HepG2 (cell line): ENCODE measurements around the gene NT5DC4. TPM values are rescaled to one million over a fixed set of nuclear protein-coding genes. Genes with fewer than 3 reads are reported as not detected.

Experiments
- DMAP1 ChIP-seq: IDR thresholded peaks from 2 replicates; pipeline ENCODE4 v1.6.1; 2016
- JDP2 ChIP-seq: sonication (generic); formaldehyde crosslinking; IDR thresholded peaks from 2 replicates; pipeline ENCODE4 v1.8.1; 2022; ENCODE audit warnings: missing genetic modification reagents, borderline replicate concordance
- MZF1 ChIP-seq: sonication (generic); formaldehyde crosslinking; IDR thresholded peaks from 2 replicates; pipeline ENCODE4 v1.8.1; 2023; ENCODE audit warnings: mild to moderate bottlenecking, missing genetic modification reagents, borderline replicate concordance
- NR2F6 ChIP-seq, 2 experiments: IDR thresholded peaks; 2 replicates each; pipeline ENCODE4 v1.6.1; 2016; ENCODE audit warnings: antibody characterized with exemption in 1 of 2, mild to moderate bottlenecking in 1 of 2
- REPIN1 ChIP-seq: sonication (generic); formaldehyde crosslinking; IDR thresholded peaks from 2 replicates; pipeline ENCODE4 v1.8.0; 2022; ENCODE audit warnings: missing genetic modification reagents, low read depth, mild to moderate bottlenecking, borderline replicate concordance
- SMYD3 ChIP-seq: sonication (generic); formaldehyde crosslinking; IDR thresholded peaks from 2 replicates; pipeline ENCODE4 v1.8.1; 2023; ENCODE audit warnings: mild to moderate bottlenecking, missing genetic modification reagents
- ZNF350 ChIP-seq: sonication (generic); formaldehyde crosslinking; IDR thresholded peaks from 2 replicates; pipeline ENCODE4 v1.4.0; 2020; ENCODE audit warnings: mild to moderate bottlenecking, low read depth, missing genetic modification reagents, borderline replicate concordance
- ZNF775 ChIP-seq: sonication (generic); formaldehyde crosslinking; IDR thresholded peaks from 2 replicates; pipeline ENCODE4 v1.4.0; 2020; ENCODE audit warnings: missing genetic modification reagents, mild to moderate bottlenecking, moderate library complexity, borderline replicate concordance
- ZSCAN25 ChIP-seq: sonication (generic); formaldehyde crosslinking; IDR thresholded peaks from 2 replicates; pipeline ENCODE4 v1.8.0; 2022; ENCODE audit warnings: mild to moderate bottlenecking, missing genetic modification reagents
- polyA plus RNA-seq, 8 experiments: library from polyadenylated mRNA; depleted of rRNA in 3 of 8; stranded (reverse) in 7 of 8; unstranded in 1 of 8; fragments of >200 nt; fragmentation: Illumina TruSeq in 4 of 8; extraction: Trizol in 4 of 8; gene quantifications; 2 replicates each; pipeline versions ENCODE4 v1.2.1 to v1.2.3, GENCODE V29; 2011 to 2016; ENCODE audit warnings: low read depth in 4 of 8, missing spikeins in 1 of 8, mixed read lengths in 1 of 8; ENCODE audit not compliant: insufficient read depth in 1 of 8
- total RNA-seq, 5 experiments: library from RNA; depleted of rRNA; stranded (reverse); fragments of >200 nt; fragmentation: Illumina TruSeq; extraction: Trizol; gene quantifications; 2 replicates each; pipeline ENCODE4 v1.2.3, GENCODE V29; 2016; ENCODE audit warnings: low read depth in 1 of 5
- TF ChIP-seq, protein P1 (sequence below): IDR thresholded peaks from 2 replicates; pipeline ENCODE4 v1.6.1; 2018; ENCODE audit warnings: missing genetic modification reagents
- TF ChIP-seq, protein P2 (sequence below): sonication (generic); formaldehyde crosslinking; IDR thresholded peaks from 2 replicates; pipeline ENCODE4 v1.5.1; 2020; ENCODE audit warnings: missing genetic modification reagents, mild to moderate bottlenecking, borderline replicate concordance
- TF ChIP-seq, protein P3 (sequence below): sonication (generic); formaldehyde crosslinking; IDR thresholded peaks from 2 replicates; pipeline ENCODE4 v1.5.1; 2020; ENCODE audit warnings: mild to moderate bottlenecking, missing genetic modification reagents, borderline replicate concordance
- TF ChIP-seq, protein P4 (sequence below): sonication (generic); formaldehyde crosslinking; IDR thresholded peaks from 2 replicates; pipeline ENCODE4 v1.9.0; 2021; ENCODE audit warnings: missing genetic modification reagents, mild to moderate bottlenecking, borderline replicate concordance
- TF ChIP-seq, protein P5 (sequence below): sonication (generic); formaldehyde crosslinking; IDR thresholded peaks from 2 replicates; pipeline ENCODE4 v1.5.1; 2020; ENCODE audit warnings: missing genetic modification reagents, mild to moderate bottlenecking, borderline replicate concordance
- TF ChIP-seq, protein P6 (sequence below): sonication (generic); formaldehyde crosslinking; IDR thresholded peaks from 2 replicates; pipeline ENCODE4 v1.8.1; 2023; ENCODE audit warnings: mild to moderate bottlenecking, missing genetic modification reagents
- TF ChIP-seq, protein P7 (sequence below): sonication (generic); formaldehyde crosslinking; IDR thresholded peaks from 2 replicates; pipeline ENCODE4 v1.8.0; 2022; ENCODE audit warnings: missing genetic modification reagents, mild to moderate bottlenecking, inconsistent platforms, borderline replicate concordance
- TF ChIP-seq, protein P8 (sequence below): sonication (generic); formaldehyde crosslinking; IDR thresholded peaks from 2 replicates; pipeline ENCODE4 v1.4.0; 2020; ENCODE audit warnings: missing genetic modification reagents

NT5DC4 gene
- total and polyA plus RNA-seq, 2 of the 13 experiments (the other 11 are each of a cell fraction or from before 2014, with no cell fraction given) = 0.04 to 4.2 TPM

DNA sequence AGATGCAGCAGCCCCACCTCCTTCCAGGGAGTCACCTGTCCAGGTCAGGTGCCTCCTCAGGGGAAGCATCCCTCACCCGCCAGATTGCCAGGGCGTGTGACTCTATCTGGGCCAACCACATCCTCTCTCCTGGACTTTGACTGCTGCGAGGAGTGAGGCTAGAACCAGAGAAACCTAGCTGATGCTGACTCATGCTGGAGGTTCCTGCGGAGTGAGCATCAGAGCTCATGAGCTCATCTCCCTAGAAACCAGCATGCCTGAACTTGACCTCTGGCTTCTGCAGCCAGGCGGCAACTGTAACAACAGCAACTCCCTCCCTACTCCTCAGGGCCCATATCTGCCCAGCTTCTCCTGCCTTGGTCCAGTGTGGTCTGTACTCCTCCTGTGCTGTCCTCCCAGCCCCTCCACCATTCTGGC is 28.3 kb upstream of the NT5DC4 start (continued):
- TF ChIP-seq, protein P1, sequence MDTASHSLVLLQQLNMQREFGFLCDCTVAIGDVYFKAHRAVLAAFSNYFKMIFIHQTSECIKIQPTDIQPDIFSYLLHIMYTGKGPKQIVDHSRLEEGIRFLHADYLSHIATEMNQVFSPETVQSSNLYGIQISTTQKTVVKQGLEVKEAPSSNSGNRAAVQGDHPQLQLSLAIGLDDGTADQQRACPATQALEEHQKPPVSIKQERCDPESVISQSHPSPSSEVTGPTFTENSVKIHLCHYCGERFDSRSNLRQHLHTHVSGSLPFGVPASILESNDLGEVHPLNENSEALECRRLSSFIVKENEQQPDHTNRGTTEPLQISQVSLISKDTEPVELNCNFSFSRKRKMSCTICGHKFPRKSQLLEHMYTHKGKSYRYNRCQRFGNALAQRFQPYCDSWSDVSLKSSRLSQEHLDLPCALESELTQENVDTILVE (CRISPR knock-in tag) = peak; percentile 69; the same call in 1 of the 2 replicates
- TF ChIP-seq MZF1 (no peak), ZSCAN25 (CRISPR knock-in tag) (no peak), ZNF775 (CRISPR knock-in tag) (no peak), JDP2 (no peak), ZNF350 (CRISPR knock-in tag) (no peak), SMYD3 (no peak), REPIN1 (CRISPR knock-in tag) (peak; percentile 39; the same call in 1 of the 2 replicates), NR2F6 (IDR thresholded peaks at IDR 0.05) (peak; percentile 96), NR2F6 (CRISPR knock-in tag; IDR thresholded peaks at IDR 0.05) (peak; percentile 98), DMAP1 (no peak)
- TF ChIP-seq, protein P2, sequence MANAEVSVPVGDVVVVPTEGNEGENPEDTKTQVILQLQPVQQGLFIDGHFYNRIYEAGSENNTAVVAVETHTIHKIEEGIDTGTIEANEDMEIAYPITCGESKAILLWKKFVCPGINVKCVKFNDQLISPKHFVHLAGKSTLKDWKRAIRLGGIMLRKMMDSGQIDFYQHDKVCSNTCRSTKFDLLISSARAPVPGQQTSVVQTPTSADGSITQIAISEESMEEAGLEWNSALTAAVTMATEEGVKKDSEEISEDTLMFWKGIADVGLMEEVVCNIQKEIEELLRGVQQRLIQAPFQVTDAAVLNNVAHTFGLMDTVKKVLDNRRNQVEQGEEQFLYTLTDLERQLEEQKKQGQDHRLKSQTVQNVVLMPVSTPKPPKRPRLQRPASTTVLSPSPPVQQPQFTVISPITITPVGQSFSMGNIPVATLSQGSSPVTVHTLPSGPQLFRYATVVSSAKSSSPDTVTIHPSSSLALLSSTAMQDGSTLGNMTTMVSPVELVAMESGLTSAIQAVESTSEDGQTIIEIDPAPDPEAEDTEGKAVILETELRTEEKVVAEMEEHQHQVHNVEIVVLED = no peak
- TF ChIP-seq, protein P3, sequence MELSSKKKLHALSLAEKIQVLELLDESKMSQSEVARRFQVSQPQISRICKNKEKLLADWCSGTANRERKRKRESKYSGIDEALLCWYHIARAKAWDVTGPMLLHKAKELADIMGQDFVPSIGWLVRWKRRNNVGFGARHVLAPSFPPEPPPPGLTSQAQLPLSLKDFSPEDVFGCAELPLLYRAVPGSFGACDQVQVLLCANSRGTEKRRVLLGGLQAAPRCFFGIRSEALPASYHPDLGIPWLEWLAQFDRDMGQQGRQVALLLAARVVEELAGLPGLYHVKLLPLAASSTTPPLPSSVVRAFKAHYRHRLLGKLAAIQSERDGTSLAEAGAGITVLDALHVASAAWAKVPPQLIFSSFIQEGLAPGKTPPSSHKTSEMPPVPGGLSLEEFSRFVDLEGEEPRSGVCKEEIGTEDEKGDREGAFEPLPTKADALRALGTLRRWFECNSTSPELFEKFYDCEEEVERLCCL (CRISPR knock-in tag) = no peak
- TF ChIP-seq, protein P4, sequence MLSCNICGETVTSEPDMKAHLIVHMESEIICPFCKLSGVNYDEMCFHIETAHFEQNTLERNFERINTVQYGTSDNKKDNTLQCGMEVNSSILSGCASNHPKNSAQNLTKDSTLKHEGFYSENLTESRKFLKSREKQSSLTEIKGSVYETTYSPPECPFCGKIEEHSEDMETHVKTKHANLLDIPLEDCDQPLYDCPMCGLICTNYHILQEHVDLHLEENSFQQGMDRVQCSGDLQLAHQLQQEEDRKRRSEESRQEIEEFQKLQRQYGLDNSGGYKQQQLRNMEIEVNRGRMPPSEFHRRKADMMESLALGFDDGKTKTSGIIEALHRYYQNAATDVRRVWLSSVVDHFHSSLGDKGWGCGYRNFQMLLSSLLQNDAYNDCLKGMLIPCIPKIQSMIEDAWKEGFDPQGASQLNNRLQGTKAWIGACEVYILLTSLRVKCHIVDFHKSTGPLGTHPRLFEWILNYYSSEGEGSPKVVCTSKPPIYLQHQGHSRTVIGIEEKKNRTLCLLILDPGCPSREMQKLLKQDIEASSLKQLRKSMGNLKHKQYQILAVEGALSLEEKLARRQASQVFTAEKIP = no peak
- TF ChIP-seq, protein P5, sequence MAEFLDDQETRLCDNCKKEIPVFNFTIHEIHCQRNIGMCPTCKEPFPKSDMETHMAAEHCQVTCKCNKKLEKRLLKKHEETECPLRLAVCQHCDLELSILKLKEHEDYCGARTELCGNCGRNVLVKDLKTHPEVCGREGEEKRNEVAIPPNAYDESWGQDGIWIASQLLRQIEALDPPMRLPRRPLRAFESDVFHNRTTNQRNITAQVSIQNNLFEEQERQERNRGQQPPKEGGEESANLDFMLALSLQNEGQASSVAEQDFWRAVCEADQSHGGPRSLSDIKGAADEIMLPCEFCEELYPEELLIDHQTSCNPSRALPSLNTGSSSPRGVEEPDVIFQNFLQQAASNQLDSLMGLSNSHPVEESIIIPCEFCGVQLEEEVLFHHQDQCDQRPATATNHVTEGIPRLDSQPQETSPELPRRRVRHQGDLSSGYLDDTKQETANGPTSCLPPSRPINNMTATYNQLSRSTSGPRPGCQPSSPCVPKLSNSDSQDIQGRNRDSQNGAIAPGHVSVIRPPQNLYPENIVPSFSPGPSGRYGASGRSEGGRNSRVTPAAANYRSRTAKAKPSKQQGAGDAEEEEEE (CRISPR knock-in tag) = no peak
- TF ChIP-seq, protein P6, sequence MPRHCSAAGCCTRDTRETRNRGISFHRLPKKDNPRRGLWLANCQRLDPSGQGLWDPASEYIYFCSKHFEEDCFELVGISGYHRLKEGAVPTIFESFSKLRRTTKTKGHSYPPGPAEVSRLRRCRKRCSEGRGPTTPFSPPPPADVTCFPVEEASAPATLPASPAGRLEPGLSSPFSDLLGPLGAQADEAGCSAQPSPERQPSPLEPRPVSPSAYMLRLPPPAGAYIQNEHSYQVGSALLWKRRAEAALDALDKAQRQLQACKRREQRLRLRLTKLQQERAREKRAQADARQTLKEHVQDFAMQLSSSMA = no peak
- TF ChIP-seq, protein P7, sequence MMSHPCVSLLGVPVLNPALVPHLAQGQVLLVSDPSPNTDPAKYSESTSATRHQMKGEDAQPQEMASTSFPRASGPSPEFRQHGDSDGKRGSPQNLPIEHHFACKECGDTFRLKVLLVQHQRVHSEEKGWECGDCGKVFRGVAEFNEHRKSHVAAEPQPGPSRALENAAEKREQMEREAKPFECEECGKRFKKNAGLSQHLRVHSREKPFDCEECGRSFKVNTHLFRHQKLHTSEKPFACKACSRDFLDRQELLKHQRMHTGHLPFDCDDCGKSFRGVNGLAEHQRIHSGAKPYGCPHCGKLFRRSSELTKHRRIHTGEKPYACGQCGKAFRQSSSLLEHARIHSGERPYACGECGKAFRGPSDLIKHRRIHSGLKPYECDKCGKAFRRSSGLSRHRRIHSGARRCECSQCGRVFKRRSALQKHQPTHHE (CRISPR knock-in tag) = no peak
- TF ChIP-seq, protein P8, sequence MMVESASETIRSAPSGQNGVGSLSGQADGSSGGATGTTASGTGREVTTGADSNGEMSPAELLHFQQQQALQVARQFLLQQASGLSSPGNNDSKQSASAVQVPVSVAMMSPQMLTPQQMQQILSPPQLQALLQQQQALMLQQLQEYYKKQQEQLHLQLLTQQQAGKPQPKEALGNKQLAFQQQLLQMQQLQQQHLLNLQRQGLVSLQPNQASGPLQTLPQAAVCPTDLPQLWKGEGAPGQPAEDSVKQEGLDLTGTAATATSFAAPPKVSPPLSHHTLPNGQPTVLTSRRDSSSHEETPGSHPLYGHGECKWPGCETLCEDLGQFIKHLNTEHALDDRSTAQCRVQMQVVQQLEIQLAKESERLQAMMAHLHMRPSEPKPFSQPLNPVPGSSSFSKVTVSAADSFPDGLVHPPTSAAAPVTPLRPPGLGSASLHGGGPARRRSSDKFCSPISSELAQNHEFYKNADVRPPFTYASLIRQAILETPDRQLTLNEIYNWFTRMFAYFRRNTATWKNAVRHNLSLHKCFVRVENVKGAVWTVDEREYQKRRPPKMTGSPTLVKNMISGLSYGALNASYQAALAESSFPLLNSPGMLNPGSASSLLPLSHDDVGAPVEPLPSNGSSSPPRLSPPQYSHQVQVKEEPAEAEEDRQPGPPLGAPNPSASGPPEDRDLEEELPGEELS (CRISPR knock-in tag) = peak; percentile 50; the same call in 1 of the 2 replicates
